K562 (cell line): ENCODE data around the gene ZNRF3. TPM values are rescaled to one million over a fixed set of nuclear protein-coding genes. Genes with fewer than 3 reads are reported as not detected.

Source experiments
- ATF1 ChIP-seq, 2 experiments: fragments of 450-650 bp in 1 of 2; IDR thresholded peaks; 2 replicates each; pipeline ENCODE4 v1.6.1; 2016; ENCODE audit warnings: missing compliant biosample characterization in 1 of 2, missing genetic modification characterization in 1 of 2
- C11orf30 ChIP-seq: fragments of 450-650 bp; IDR thresholded peaks from 2 replicates; pipeline ENCODE4 v1.6.1; 2016; ENCODE audit warnings: low read depth, mild to moderate bottlenecking
- EGR1 ChIP-seq: fragments of 450-650 bp; conservative IDR thresholded peaks from 2 replicates; pipeline ENCODE4 v1.6.1; 2017; ENCODE audit warnings: mild to moderate bottlenecking
- EP400 ChIP-seq: fragments of 450-650 bp; IDR thresholded peaks from 2 replicates; pipeline ENCODE4 v1.6.1; 2017; ENCODE audit warnings: antibody characterized with exemption, mild to moderate bottlenecking, moderate library complexity
- FOSL1 ChIP-seq: fragments of 200-800 bp; sonication (Bioruptor generic); conservative IDR thresholded peaks from 2 replicates; pipeline ENCODE4 v1.6.1; 2016; ENCODE audit warnings: missing genetic modification characterization, missing compliant biosample characterization
- MTA2 ChIP-seq: fragments of 450-650 bp; IDR thresholded peaks from 2 replicates; pipeline ENCODE4 v1.6.1; 2016; ENCODE audit warnings: low read depth
- MYNN ChIP-seq, 2 experiments: sonication (generic); formaldehyde crosslinking in 1 of 2; IDR thresholded peaks; 2 replicates each; pipeline versions ENCODE4 v1.5.0 to v1.6.1; 2016 to 2020; ENCODE audit warnings: antibody characterized with exemption in 1 of 2, missing genetic modification reagents in 1 of 2
- NRF1 ChIP-seq, 2 experiments: fragments of 450-650 bp; IDR thresholded peaks in 1 of 2; conservative IDR thresholded peaks in 1 of 2; 2 replicates each; pipeline ENCODE4 v1.6.1; 2014; ENCODE audit warnings: mild to moderate bottlenecking in 2 of 2
- POLR2B ChIP-seq: fragments of 450-650 bp; IDR thresholded peaks from 2 replicates; pipeline ENCODE4 v1.6.1; 2018; ENCODE audit warnings: low read depth; ENCODE audit not compliant: partially characterized antibody
- ZNF589 ChIP-seq: fragments of 200-800 bp; sonication (Bioruptor generic); IDR thresholded peaks from 2 replicates; pipeline ENCODE4 v1.6.1; 2016; ENCODE audit warnings: low read depth, missing genetic modification characterization, missing compliant biosample characterization
- ZSCAN32 ChIP-seq: fragments of 450-650 bp; formaldehyde crosslinking; IDR thresholded peaks from 2 replicates; pipeline ENCODE4 v1.4.0; 2020; ENCODE audit warnings: mild to moderate bottlenecking, moderate library complexity
- polyA plus RNA-seq, 8 experiments: library from polyadenylated mRNA; depleted of rRNA in 4 of 8; stranded (reverse) in 5 of 8; unstranded in 3 of 8; fragments of >200 nt; fragmentation: Nextera tagmentation in 2 of 8; fragmentation: Illumina TruSeq in 1 of 8; extraction: Ambion mirVana in 2 of 8; extraction: Trizol in 1 of 8; gene quantifications; 2 replicates each; pipeline versions ENCODE4 v1.2.1 to v1.2.3, GENCODE V29; 2011 to 2014; ENCODE audit warnings: inconsistent platforms in 1 of 8, missing spikeins in 1 of 8
- total RNA-seq, 7 experiments: library from RNA; depleted of rRNA in 6 of 7; stranded (reverse); fragments of >200 nt in 6 of 7; fragmentation: Illumina TruSeq in 2 of 7; extraction: Trizol in 2 of 7; gene quantifications; 2 replicates each; pipeline versions ENCODE4 v1.2.1 to v1.2.3, GENCODE V29; 2011 to 2021; ENCODE audit warnings: low replicate concordance in 1 of 7
- TF ChIP-seq, protein P1 (sequence below), 2 experiments: fragments of 450-650 bp; conservative IDR thresholded peaks; 2 replicates each; pipeline ENCODE4 v1.6.1; 2017; ENCODE audit warnings: mild to moderate bottlenecking in 2 of 2, moderate library complexity in 2 of 2
- TF ChIP-seq, protein P2 (sequence below): fragments of 450-650 bp; IDR thresholded peaks from 2 replicates; pipeline ENCODE4 v1.6.1; 2018; ENCODE audit not compliant: partially characterized antibody
- TF ChIP-seq, protein P3 (sequence below): sonication (generic); IDR thresholded peaks from 2 replicates; pipeline ENCODE4 v1.6.1; 2016
- TF ChIP-seq, protein P4 (sequence below): sonication (generic); formaldehyde crosslinking; IDR thresholded peaks from 2 replicates; pipeline ENCODE4 v1.8.0; 2022; ENCODE audit warnings: missing genetic modification reagents, mild to moderate bottlenecking, moderate library complexity, borderline replicate concordance
- TF ChIP-seq, protein P5 (sequence below), 3 experiments: IDR thresholded peaks in 2 of 3; conservative IDR thresholded peaks in 1 of 3; 2 replicates each; pipeline ENCODE4 v1.5.1; 2011 to 2012; ENCODE audit warnings: low read length in 3 of 3, mild to moderate bottlenecking in 3 of 3, control low read depth in 2 of 3, improper control_type of control experiment in 1 of 3, inconsistent platforms in 1 of 3, low read depth in 1 of 3, mixed read lengths in 1 of 3, moderate library complexity in 1 of 3; ENCODE audit not compliant: insufficient read depth in 2 of 3

Gene ZNRF3
- total and polyA plus RNA-seq, 9 of the 15 experiments (the other 6 are each of a cell fraction or from before 2014, with no cell fraction given), result 0.41 to 5.9 (median 1.7) TPM

DNA sequence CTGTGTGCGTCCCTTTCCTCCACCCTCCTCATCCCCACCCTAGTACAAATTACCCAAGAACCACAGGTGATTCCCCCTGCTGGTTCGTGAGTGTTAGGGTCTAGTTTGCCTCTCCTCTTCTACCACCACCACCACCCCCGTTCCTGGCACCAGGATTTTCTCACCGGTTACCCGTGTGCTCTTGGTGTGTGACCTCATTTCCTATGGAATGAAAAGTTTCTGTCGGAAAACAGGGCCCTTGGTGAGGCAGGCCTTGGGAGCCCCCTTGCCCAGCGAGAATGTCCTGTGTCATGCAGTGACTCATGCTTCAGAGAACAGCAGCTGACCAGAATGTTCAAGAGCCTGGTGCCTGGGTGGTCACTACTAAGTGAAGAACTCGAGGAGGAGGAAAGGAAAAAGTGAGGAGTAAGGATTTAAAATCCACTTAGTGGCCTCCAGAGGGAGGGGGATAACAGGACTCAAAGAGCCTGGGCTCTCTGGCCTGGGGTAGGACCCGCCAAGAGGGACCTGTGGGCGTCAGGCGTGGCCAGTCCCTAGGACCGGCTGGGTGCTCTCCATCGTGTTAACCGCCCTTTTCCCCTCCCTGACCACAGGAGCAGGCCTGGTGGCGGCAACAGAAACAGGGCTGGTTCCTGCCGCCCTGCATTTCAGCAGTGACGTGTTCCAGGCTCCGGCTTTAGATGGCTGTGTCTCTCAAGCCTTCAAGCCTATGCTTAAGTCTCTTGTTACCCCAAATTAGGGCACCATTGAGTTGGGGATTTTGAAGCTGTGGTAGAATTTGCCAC is 148.0 kb downstream of the ZNRF3 start (continued):
- TF ChIP-seq, protein P1, sequence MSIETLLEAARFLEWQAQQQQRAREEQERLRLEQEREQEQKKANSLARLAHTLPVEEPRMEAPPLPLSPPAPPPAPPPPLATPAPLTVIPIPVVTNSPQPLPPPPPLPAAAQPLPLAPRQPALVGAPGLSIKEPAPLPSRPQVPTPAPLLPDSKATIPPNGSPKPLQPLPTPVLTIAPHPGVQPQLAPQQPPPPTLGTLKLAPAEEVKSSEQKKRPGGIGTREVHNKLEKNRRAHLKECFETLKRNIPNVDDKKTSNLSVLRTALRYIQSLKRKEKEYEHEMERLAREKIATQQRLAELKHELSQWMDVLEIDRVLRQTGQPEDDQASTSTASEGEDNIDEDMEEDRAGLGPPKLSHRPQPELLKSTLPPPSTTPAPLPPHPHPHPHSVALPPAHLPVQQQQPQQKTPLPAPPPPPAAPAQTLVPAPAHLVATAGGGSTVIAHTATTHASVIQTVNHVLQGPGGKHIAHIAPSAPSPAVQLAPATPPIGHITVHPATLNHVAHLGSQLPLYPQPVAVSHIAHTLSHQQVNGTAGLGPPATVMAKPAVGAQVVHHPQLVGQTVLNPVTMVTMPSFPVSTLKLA (conservative IDR thresholded peaks at IDR 0.05), result 0 out of 4 replicates have a peak, but pooled peaks of 1 of the 2 experiments have one; percentile 26
- no peak for TF ChIP-seq POLR2B
- TF ChIP-seq EGR1, result no peak
- TF ChIP-seq MTA2, result no peak
- TF ChIP-seq, protein P2, sequence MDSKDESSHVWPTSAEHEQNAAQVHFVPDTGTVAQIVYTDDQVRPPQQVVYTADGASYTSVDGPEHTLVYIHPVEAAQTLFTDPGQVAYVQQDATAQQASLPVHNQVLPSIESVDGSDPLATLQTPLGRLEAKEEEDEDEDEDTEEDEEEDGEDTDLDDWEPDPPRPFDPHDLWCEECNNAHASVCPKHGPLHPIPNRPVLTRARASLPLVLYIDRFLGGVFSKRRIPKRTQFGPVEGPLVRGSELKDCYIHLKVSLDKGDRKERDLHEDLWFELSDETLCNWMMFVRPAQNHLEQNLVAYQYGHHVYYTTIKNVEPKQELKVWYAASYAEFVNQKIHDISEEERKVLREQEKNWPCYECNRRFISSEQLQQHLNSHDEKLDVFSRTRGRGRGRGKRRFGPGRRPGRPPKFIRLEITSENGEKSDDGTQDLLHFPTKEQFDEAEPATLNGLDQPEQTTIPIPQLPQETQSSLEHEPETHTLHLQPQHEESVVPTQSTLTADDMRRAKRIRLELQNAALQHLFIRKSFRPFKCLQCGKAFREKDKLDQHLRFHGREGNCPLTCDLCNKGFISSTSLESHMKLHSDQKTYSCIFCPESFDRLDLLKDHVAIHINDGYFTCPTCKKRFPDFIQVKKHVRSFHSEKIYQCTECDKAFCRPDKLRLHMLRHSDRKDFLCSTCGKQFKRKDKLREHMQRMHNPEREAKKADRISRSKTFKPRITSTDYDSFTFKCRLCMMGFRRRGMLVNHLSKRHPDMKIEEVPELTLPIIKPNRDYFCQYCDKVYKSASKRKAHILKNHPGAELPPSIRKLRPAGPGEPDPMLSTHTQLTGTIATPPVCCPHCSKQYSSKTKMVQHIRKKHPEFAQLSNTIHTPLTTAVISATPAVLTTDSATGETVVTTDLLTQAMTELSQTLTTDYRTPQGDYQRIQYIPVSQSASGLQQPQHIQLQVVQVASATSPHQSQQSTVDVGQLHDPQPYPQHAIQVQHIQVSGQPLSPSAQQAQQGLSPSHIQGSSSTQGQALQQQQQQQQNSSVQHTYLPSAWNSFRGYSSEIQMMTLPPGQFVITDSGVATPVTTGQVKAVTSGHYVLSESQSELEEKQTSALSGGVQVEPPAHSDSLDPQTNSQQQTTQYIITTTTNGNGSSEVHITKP, result peak; percentile 69
- TF ChIP-seq FOSL1 (tag), result peak; percentile 94
- TF ChIP-seq C11orf30, result peak; percentile 85
- 0 out of 2 replicates have a peak, but pooled peaks have one; percentile 28 for TF ChIP-seq ZNF589 (CRISPR knock-in tag)
- TF ChIP-seq, protein P3, sequence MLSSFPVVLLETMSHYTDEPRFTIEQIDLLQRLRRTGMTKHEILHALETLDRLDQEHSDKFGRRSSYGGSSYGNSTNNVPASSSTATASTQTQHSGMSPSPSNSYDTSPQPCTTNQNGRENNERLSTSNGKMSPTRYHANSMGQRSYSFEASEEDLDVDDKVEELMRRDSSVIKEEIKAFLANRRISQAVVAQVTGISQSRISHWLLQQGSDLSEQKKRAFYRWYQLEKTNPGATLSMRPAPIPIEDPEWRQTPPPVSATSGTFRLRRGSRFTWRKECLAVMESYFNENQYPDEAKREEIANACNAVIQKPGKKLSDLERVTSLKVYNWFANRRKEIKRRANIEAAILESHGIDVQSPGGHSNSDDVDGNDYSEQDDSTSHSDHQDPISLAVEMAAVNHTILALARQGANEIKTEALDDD, result peak; percentile 50; the same call in 1 of the 2 replicates
- no peak for TF ChIP-seq ATF1 (CRISPR knock-in tag; IDR thresholded peaks at IDR 0.05)
- peak; percentile 24; the same call in 1 of the 2 replicates for TF ChIP-seq ATF1 (tag; IDR thresholded peaks at IDR 0.05)
- TF ChIP-seq ZSCAN32 (CRISPR knock-in tag), result no peak
- 0 out of 4 replicates have a peak, but pooled peaks of 1 of the 2 experiments have one; percentile 8 for TF ChIP-seq NRF1 (conservative IDR thresholded peaks at IDR 0.05 in 1 of 2, IDR thresholded peaks at IDR 0.05 in 1 of 2)
- TF ChIP-seq MYNN (IDR thresholded peaks at IDR 0.05), result peak; percentile 19; the same call in 1 of the 2 replicates
- TF ChIP-seq MYNN (CRISPR knock-in tag; IDR thresholded peaks at IDR 0.05), result no peak
- TF ChIP-seq, protein P4, sequence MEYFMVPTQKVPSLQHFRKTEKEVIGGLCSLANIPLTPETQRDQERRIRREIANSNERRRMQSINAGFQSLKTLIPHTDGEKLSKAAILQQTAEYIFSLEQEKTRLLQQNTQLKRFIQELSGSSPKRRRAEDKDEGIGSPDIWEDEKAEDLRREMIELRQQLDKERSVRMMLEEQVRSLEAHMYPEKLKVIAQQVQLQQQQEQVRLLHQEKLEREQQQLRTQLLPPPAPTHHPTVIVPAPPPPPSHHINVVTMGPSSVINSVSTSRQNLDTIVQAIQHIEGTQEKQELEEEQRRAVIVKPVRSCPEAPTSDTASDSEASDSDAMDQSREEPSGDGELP (CRISPR knock-in tag), result peak; percentile 78; the same call in 1 of the 2 replicates
- TF ChIP-seq, protein P5, sequence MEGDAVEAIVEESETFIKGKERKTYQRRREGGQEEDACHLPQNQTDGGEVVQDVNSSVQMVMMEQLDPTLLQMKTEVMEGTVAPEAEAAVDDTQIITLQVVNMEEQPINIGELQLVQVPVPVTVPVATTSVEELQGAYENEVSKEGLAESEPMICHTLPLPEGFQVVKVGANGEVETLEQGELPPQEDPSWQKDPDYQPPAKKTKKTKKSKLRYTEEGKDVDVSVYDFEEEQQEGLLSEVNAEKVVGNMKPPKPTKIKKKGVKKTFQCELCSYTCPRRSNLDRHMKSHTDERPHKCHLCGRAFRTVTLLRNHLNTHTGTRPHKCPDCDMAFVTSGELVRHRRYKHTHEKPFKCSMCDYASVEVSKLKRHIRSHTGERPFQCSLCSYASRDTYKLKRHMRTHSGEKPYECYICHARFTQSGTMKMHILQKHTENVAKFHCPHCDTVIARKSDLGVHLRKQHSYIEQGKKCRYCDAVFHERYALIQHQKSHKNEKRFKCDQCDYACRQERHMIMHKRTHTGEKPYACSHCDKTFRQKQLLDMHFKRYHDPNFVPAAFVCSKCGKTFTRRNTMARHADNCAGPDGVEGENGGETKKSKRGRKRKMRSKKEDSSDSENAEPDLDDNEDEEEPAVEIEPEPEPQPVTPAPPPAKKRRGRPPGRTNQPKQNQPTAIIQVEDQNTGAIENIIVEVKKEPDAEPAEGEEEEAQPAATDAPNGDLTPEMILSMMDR (IDR thresholded peaks at IDR 0.05 in 2 of 3, conservative IDR thresholded peaks at IDR 0.05 in 1 of 3; ENCODE audit: insufficient read depth in 2 of 3, low read depth in 1 of 3, low read length in 3 of 3), result peak in 1 of 3 experiments; percentile 15; a peak in 1 of 6 replicates
- TF ChIP-seq EP400, result peak; percentile 41
